ENCODE data around the gene CLDN4. TPM values are rescaled to one million over a fixed set of nuclear protein-coding genes. Genes with fewer than 3 reads are reported as not detected.
"Not testable (repeated sequence)": the region's sequence is repeated elsewhere in the genome, so short reads cannot be mapped to it uniquely, and the experiment has no call there.

Gene CLDN4
- total RNA-seq, 1 donor from 2014 or later, result 29.5 TPM

DNA sequence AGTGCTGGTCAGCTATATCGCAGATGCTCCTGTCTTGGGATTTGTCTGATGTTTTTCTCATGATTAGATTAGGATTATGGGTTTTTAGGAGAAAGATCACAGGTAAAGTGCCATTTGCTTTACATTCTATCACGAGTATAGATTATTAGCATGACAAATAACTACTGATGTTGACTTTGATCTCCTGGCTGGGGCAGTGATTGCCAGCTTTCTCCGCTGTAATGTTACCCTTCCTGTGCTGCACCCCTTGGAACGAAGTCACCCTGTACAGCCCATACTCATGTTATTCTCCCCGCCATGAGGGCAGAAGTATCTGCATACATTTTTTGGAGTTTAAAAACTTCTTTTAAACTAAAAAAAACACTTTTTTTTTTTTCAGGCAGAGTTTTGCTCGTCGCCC, 10.8 kb upstream of the CLDN4 start:
- Histone ChIP-seq H3K9me3 (no peaks in the 10 kb centered on the region), H3K4me3 (no peak overlapping the region), H3K27me3 (no peaks in the 10 kb centered on the region), H3K4me1 (peaks cover 18% of the 10 kb centered on the region), H3K27ac (no peak overlapping the region), H3K36me3 (no peaks in the 10 kb centered on the region)
- no peak for DNase-seq (ENCODE audit: extremely low spot score in 2 of 2)
- intact Hi-C loops (cut with DNase I), result no loop called here
- TF ChIP-seq, protein P1, sequence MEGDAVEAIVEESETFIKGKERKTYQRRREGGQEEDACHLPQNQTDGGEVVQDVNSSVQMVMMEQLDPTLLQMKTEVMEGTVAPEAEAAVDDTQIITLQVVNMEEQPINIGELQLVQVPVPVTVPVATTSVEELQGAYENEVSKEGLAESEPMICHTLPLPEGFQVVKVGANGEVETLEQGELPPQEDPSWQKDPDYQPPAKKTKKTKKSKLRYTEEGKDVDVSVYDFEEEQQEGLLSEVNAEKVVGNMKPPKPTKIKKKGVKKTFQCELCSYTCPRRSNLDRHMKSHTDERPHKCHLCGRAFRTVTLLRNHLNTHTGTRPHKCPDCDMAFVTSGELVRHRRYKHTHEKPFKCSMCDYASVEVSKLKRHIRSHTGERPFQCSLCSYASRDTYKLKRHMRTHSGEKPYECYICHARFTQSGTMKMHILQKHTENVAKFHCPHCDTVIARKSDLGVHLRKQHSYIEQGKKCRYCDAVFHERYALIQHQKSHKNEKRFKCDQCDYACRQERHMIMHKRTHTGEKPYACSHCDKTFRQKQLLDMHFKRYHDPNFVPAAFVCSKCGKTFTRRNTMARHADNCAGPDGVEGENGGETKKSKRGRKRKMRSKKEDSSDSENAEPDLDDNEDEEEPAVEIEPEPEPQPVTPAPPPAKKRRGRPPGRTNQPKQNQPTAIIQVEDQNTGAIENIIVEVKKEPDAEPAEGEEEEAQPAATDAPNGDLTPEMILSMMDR (IDR thresholded peaks at IDR 0.05), result no peak
- TF ChIP-seq POLR2A (IDR thresholded peaks at IDR 0.05), result no peak
- no peak for TF ChIP-seq POLR2AphosphoS5 (IDR thresholded peaks at IDR 0.05; ENCODE audit: insufficient read depth in 1 of 2, low read depth in 1 of 2)

DNA sequence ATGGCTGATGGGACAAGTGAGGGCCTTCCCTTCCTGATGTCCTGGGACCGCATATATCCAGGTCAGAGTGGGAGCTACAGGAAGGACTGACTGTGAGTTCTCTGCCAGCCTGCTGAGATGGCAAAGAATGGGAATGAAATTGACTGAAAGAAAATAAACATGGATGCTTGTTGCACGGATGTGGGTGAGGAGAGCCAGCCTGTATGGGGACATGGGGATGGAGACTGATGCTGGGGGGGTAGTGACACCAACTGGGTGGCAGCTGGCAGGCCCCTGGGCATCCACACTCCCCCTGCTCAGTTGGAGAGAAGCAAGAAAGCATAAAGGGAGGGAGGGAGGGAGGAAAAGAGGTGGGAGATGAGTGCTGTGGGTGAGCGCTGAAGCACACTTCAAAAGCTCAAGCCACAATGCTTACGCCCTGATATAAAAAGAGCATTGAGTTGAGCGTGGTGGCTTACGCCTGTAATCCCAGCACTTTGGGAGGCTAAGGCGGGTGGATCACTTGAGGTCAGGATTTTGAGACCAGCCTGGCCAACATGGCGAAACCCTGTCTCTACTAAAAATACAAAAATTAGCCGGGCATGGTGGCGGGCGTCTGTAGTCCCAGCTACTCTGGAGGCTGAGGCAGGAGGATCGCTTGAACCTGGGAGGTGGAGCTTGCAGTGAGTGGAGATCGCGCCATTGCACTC, 9.1 kb upstream of the CLDN4 start:
- peaks cover 18% of the 10 kb centered on the region for H3K4me1 ChIP-seq
- H3K9me3 ChIP-seq; H3K36me3 ChIP-seq; H3K27me3 ChIP-seq; DNase-seq (ENCODE audit: extremely low spot score in 2 of 2); intact Hi-C loops (cut with DNase I); H3K4me3 ChIP-seq: not testable (repeated sequence)
- H3K27ac ChIP-seq, result peak overlapping the region; percentile 61

DNA sequence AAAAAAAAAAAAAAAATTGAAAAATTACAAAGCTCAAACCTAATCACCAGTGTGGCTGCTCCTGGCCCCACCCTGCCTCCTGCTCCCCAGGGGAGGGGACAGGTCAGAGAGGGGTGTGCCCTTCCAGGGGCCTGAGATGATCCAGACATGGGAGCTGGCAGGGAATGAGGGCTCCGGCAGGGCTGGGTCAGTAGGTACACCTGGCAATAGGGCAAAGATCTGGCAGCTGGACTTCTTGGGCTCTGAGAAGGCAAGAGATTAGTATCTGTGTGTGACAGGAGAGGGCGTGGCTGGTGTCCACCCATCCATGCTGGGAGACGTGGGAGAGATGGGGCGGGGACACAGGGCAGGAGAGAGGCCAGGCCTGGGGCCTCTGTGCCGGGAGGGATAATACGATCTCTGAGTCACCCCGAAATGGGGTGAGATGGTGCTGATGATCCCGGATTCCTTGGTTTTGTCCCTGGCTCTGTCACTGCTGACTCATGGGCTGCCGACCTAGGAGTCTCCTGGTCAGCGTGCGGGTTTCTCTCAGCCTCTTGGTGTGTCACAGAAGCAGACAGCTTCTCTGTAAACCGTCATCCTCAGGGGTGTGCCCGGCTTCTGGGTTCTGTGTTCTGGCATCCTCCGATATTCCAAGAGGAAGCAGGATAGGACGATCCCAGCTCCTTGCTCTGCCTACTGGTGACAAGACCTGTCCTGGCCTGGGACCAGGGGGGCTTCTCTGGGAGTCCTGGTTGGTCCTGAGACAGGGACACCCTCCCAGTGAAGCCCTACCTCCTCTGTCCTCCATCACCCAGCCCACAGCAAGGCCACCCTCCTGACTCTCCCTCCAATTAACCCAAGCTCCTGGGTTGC, 8.2 kb upstream of the CLDN4 start:
- Histone ChIP-seq H3K9me3 (no peaks in the 10 kb centered on the region), H3K4me3 (no peak overlapping the region), H3K27me3 (no peaks in the 10 kb centered on the region), H3K27ac (peak overlapping the region; percentile 61), H3K4me1 (peaks cover 25% of the 10 kb centered on the region), H3K36me3 (no peaks in the 10 kb centered on the region)
- no peak for DNase-seq (ENCODE audit: extremely low spot score in 2 of 2)
- TF ChIP-seq POLR2A (IDR thresholded peaks at IDR 0.05), result no peak
- TF ChIP-seq, protein P1 (IDR thresholded peaks at IDR 0.05), result no peak
- peak; percentile 30 to 61 for TF ChIP-seq POLR2AphosphoS5 (IDR thresholded peaks at IDR 0.05; ENCODE audit: insufficient read depth in 1 of 2, low read depth in 1 of 2)
- intact Hi-C loops (cut with DNase I), result no loop called here

DNA sequence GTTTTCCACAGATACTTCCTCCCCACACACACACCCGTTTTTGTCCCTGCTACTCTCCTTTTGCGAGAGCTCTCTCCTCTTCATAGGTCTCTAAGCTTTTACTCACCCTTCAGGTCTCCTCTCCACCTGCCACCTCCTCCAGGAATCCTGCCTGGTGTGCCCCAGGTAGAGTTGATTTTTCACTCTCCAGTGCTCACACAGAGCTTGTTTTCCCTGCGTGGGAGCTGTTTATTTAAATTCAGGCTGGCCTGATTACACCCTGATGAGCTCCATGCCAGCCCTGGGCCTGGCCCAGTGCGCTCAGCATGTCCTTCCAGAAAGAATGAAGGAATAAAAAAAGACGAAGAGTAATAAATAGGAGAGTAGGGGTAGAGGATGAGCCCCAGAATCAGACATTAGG, 7.5 kb upstream of the CLDN4 start:
- DNase-seq (ENCODE audit: extremely low spot score in 2 of 2), result no peak
- no peak overlapping the region for H3K4me3 ChIP-seq
- H3K27me3 ChIP-seq, result no peaks in the 10 kb centered on the region
- intact Hi-C loops (cut with DNase I), result no loop called here
- no peak for TF ChIP-seq POLR2A (IDR thresholded peaks at IDR 0.05)
- TF ChIP-seq POLR2AphosphoS5 (IDR thresholded peaks at IDR 0.05; ENCODE audit: insufficient read depth in 1 of 2, low read depth in 1 of 2), result no peak
- TF ChIP-seq, protein P1 (IDR thresholded peaks at IDR 0.05), result no peak
- no peaks in the 10 kb centered on the region for H3K36me3 ChIP-seq
- no peaks in the 10 kb centered on the region for H3K9me3 ChIP-seq
- H3K4me1 ChIP-seq, result peaks cover 32% of the 10 kb centered on the region
- H3K27ac ChIP-seq, result peak overlapping the region; percentile 61

DNA sequence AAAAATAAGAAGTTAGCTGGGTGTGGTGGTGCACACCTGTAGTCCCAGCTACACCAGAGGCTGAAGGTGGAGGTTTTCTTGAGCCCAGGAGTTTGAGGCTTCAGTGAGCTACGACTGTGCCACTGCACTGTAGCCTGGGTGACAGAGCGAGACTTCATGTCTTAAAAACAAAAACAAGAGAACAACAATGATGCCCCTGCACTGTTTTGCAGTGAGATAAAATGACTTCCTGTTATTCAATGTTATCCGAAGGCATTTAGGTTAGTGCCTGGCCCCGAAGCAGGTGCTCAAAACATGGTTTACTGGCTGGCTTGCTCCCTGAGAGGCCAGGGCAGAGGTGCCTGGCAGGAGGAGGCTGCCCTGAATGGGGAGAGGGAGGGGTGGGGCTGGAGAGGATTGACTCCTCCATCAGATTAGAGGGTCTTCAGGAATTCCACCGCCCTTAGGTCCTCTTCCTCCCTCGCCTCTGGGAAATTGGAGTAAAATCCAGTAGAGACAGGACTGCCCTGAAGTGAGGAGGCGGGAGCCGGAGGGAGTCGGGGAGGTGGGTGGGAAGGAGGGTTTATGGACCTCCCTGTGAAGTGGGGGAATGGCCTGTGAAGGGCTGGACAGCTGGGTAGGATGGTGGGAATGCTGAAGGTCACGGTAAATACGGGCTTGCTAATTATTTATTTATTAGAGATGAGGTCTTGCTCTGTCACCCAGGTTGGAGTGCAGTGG, 6.8 kb upstream of the CLDN4 start:
- Histone ChIP-seq H3K27ac (no peak overlapping the region), H3K4me3 (no peak overlapping the region), H3K9me3 (no peaks in the 10 kb centered on the region), H3K27me3 (no peaks in the 10 kb centered on the region), H3K36me3 (no peaks in the 10 kb centered on the region), H3K4me1 (peaks cover 39% of the 10 kb centered on the region)
- no peak for DNase-seq (ENCODE audit: extremely low spot score in 2 of 2)
- intact Hi-C loops (cut with DNase I), result no loop called here
- TF ChIP-seq POLR2AphosphoS5 (IDR thresholded peaks at IDR 0.05; ENCODE audit: insufficient read depth in 1 of 2, low read depth in 1 of 2) (no peak), POLR2A (IDR thresholded peaks at IDR 0.05) (no peak)
- TF ChIP-seq, protein P1 (IDR thresholded peaks at IDR 0.05), result no peak

Measured in vagina (tissue), 2 donors.